Adrenal gland (tissue), 12 donors: ENCODE measurements around the gene RPH3AL. TPM values are rescaled to one million over a fixed set of nuclear protein-coding genes. Genes with fewer than 3 reads are reported as not detected.
A peak's percentile ranks its signal among the peaks of the same experiment; 100 is the strongest.

ENCODE experiments used
- DNase-seq, 7 donors: peaks; one replicate each; pipeline ENCODE4 v3.0.0-alpha.2; 2019 to 2020
- H3K27ac ChIP-seq, 5 donors: fragments of 200-600 bp; sonication (generic) in 4 of 5; 1 replicate in 3 of 5; 2 replicates in 2 of 5; pipeline versions ENCODE4 v1.5.1 to v1.8.0; 2016 to 2020; ENCODE audit warnings: mild to moderate bottlenecking in 1 of 5
- H3K27me3 ChIP-seq: fragments of 200-600 bp; 2 replicates; pipeline ENCODE4 v1.8.0; 2021
- H3K36me3 ChIP-seq, 2 donors: fragments of 200-600 bp; replicated peaks in 1 of 2; 1 replicate in 1 of 2; 2 replicates in 1 of 2; pipeline versions ENCODE4 v1.5.1 to v1.8.0; 2018 to 2022
- H3K4me1 ChIP-seq, 2 donors: fragments of 200-600 bp; replicated peaks in 1 of 2; 1 replicate in 1 of 2; 2 replicates in 1 of 2; pipeline versions ENCODE4 v1.5.1 to v1.8.0; 2018 to 2021
- H3K4me3 ChIP-seq, 4 donors: fragments of 200-600 bp; sonication (generic) in 3 of 4; one replicate each; pipeline ENCODE4 v1.5.1; 2016 to 2018
- H3K9me3 ChIP-seq, 3 donors: fragments of 200-600 bp; sonication (generic) in 1 of 3; replicated peaks in 1 of 3; 1 replicate in 2 of 3; 2 replicates in 1 of 3; pipeline versions ENCODE4 v1.5.1 to v1.8.0; 2016 to 2021
- CTCF ChIP-seq, 6 experiments: fragments of 450-650 bp in 4 of 6; fragments of 200-600 bp in 2 of 6; sonication (generic) in 1 of 6; IDR thresholded peaks; 1 replicate in 5 of 6; 2 replicates in 1 of 6; pipeline versions ENCODE4 v1.5.1 to v1.8.0; 2016 to 2021; ENCODE audit warnings: antibody characterized with exemption in 6 of 6, mild to moderate bottlenecking in 2 of 6, moderate library complexity in 1 of 6
- POLR2A ChIP-seq, 2 donors: fragments of 450-650 bp; IDR thresholded peaks; one replicate each; pipeline ENCODE4 v1.6.1; 2017; ENCODE audit warnings: antibody characterized with exemption in 2 of 2, mild to moderate bottlenecking in 2 of 2, moderate library complexity in 1 of 2
- WGBS, 4 donors: extraction: QIAGEN DNeasy Blood & Tissue Kit in 2 of 4; methylation state at CpG; one replicate each; pipeline versions ENCODE4 v1.1.5 to v1.1.7; 2013 to 2017; 5-methylcytosine and 5-hydroxymethylcytosine counted together
- intact Hi-C, 2 donors: fragments of 100-400 bp; cut with DNase I; formaldehyde crosslinking; loops; one replicate each; pipeline versions ENCODE4 v1.14.1 to v1.15.0; 2022 to 2023
- polyA plus RNA-seq, 3 donors: library from polyadenylated mRNA; stranded (reverse); fragments of 200-250 nt in 2 of 3; fragments of 350-450 nt in 1 of 3; fragmentation: Illumina TruSeq in 1 of 3; extraction: RNeasy Lipid Tissue Mini Kit (QIAGEN cat#74804) in 1 of 3; gene quantifications; one replicate each; pipeline ENCODE4 v1.2.3, GENCODE V29; 2013 to 2014
- total RNA-seq, 9 donors: library from RNA; depleted of rRNA in 4 of 9; stranded (reverse); fragments of >200 nt in 4 of 9; fragments of 120-200 nt in 1 of 9; fragmentation: NEBNext Ultra II Directional in 1 of 9; extraction: Animal tissue kit (Norgen Biotek cat#: 25700) in 1 of 9; gene quantifications; one replicate each; pipeline versions ENCODE4 v1.1.0 to v1.2.4, GENCODE V29; 2013 to 2023
- donor health status: healthy with polysubstance abuse.
- donor health status: Bipolar disorder and iron deficiency.
- donor health status: DM: yes; HTN: yes; CAD: no.
- donor health status: DM: no; HTN: no; CAD: no.
- donor health status: DM: no; HTN: no; CAD: no.
- donor health status: DM: yes; HTN: yes; CAD: no.

The RPH3AL gene
- total and polyA plus RNA-seq, 12 donors, result 7.7 to 79.2 (median 33.7) TPM

GRCh38 chr17:299546-299945 is 53.1 kb downstream of the RPH3AL start:
- Histone ChIP-seq H3K27ac (peak overlapping the region in 1 of 5 donors; percentile 69), H3K4me3 (no peak overlapping the region), H3K36me3 (no peaks in the 10 kb centered on the region), H3K9me3 (no peaks in the 10 kb centered on the region), H3K4me1 (peaks cover 0 to 8% of the 10 kb centered on the region in 2 donors), H3K27me3 (no peaks in the 10 kb centered on the region)
- WGBS, 4 donors, result 70 to 95% (median 77%) methylated on average over 5 to 23 of the region's 23 CpGs
- intact Hi-C loops, result no loop called here
- TF ChIP-seq CTCF (IDR thresholded peaks at IDR 0.05) (no peak), POLR2A (IDR thresholded peaks at IDR 0.05) (no peak)
- peak in 2 of 7 donors; percentile 11 to 92 for DNase-seq

- peak overlapping the region in 2 of 5 donors; percentile 29 to 69 for H3K27ac ChIP-seq
- peak in 6 of 7 donors; percentile 29 to 75 (median 44) for DNase-seq
- intact Hi-C loops, result no loop called here
These were observed 53.7 kb downstream of the RPH3AL start for GRCh38 chr17:298791-299450.

GRCh38 chr17:297758-298157 is 54.8 kb downstream of the RPH3AL start:
- Histone ChIP-seq H3K27me3 (no peaks in the 10 kb centered on the region), H3K36me3 (no peaks in the 10 kb centered on the region), H3K4me1 (peaks cover 0 to 4% of the 10 kb centered on the region in 2 donors), H3K9me3 (no peaks in the 10 kb centered on the region), H3K4me3 (no peak overlapping the region), H3K27ac (no peak overlapping the region)
- no peak for TF ChIP-seq CTCF (IDR thresholded peaks at IDR 0.05)
- TF ChIP-seq POLR2A (IDR thresholded peaks at IDR 0.05), result no peak
- intact Hi-C loops, result no loop called here
- DNase-seq, result peak in 1 of 7 donors; percentile 9
- WGBS, 4 donors, result 87 to 96% (median 91%) methylated on average over 5 to 10 of the region's 10 CpGs

More at GRCh38 chr17:298791-299450, 53.7 kb downstream of the RPH3AL start:
- Histone ChIP-seq H3K27me3 (no peaks in the 10 kb centered on the region), H3K36me3 (no peaks in the 10 kb centered on the region), H3K9me3 (no peaks in the 10 kb centered on the region), H3K4me1 (peaks cover 0 to 4% of the 10 kb centered on the region in 2 donors), H3K4me3 (no peak overlapping the region)
- TF ChIP-seq CTCF (IDR thresholded peaks at IDR 0.05), result no peak
- TF ChIP-seq POLR2A (IDR thresholded peaks at IDR 0.05), result no peak
- WGBS, 4 donors, result 60 to 82% (median 70%) methylated on average over 15 to 17 of the region's 17 CpGs

DNA sequence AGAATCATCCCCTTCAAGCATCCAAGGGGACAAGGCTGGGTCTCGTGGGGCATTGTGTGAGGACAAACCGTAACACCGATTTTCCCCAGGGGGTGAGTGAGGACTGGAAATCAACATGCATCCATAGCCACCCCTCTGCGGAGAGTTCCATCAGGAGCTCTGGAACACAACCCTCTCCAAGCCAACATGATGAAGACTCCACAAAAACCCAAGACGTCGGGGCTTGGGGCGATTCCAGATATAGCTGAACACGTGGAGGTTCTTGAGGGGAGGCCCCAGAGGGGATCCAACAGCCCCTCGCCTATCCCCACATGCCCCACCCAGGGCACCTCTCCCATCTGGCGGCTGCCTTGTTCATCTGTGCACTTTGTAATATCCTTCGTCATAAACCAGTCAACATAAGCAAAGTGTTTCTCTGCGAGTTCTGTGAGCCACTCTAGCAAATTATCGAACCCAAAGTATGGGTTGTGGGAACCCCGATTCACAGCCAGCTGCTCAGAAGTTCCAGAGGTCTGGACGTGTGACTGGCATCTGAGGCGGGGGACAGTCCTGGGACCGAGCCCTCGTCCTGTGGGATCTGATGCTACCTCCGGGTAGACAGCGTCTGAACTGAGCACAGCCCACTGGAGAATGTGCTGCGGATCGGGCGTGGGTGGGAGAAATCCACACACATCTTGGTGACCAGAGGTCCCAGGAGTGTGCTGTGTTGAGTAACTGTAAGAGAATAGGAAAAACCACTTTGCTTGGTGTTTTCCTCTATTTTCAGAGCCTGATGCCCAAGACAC is 55.5 kb downstream of the RPH3AL start:
- no peak for TF ChIP-seq POLR2A (IDR thresholded peaks at IDR 0.05)
- no peak for TF ChIP-seq CTCF (IDR thresholded peaks at IDR 0.05)
- intact Hi-C loops, result no loop called here
- H3K27me3 ChIP-seq, result no peaks in the 10 kb centered on the region
- H3K4me1 ChIP-seq, result peaks cover 0 to 4% of the 10 kb centered on the region in 2 donors
- H3K4me3 ChIP-seq, result no peak overlapping the region
- H3K36me3 ChIP-seq, result no peaks in the 10 kb centered on the region
- peak in 2 of 7 donors; percentile 6 to 18 for DNase-seq
- H3K27ac ChIP-seq, result no peak overlapping the region
- no peaks in the 10 kb centered on the region for H3K9me3 ChIP-seq
- 91 to 94% (median 93%) methylated on average over 15 to 23 of the region's 23 CpGs for WGBS, 4 donors
